Activated B cell treated with CpG ODN at 0.5 μM for 24 hours (primary cell): Measurements from ENCODE around the gene COL23A1. TPM values are rescaled to one million over a fixed set of nuclear protein-coding genes. Genes with fewer than 3 reads are reported as not detected.

ENCODE experiments used
- ATAC-seq: fragments of 200-7000 bp; cut with Tn5 transposase; one replicate; pipeline ENCODE4 v1.10.0; 2021; ENCODE audit warnings: low read depth, mild to moderate bottlenecking, moderate library complexity
- CTCF ChIA-PET: fragments of 350-600 bp; sonication (Branson Sonifier 250); formaldehyde crosslinking; loops from one replicate; lab custom pipeline; 2021; ENCODE audit warnings: antibody characterized with exemption; lab: Charles Lee
- POLR2A ChIA-PET: fragments of 350-600 bp; sonication (Branson Sonifier 250); formaldehyde crosslinking; loops from one replicate; lab custom pipeline; 2021; ENCODE audit warnings: antibody characterized with exemption; lab: Charles Lee
- DNase-seq: peaks from one replicate; pipeline ENCODE4 v3.0.0; 2022
- H3K27ac Mint-ChIP-seq: one replicate; pipeline ENCODE4 v1.8.0; 2020; ENCODE audit warnings: mixed read lengths
- H3K27me3 Mint-ChIP-seq: one replicate; pipeline ENCODE4 v1.8.0; 2021; ENCODE audit warnings: mixed read lengths
- H3K36me3 Mint-ChIP-seq: one replicate; pipeline ENCODE4 v1.8.0; 2021; ENCODE audit warnings: low read depth, mixed read lengths
- H3K4me1 Mint-ChIP-seq: one replicate; pipeline ENCODE4 v1.8.0; 2021; ENCODE audit warnings: mixed read lengths
- H3K4me3 Mint-ChIP-seq: one replicate; pipeline ENCODE4 v1.8.0; 2020; ENCODE audit warnings: mild to moderate bottlenecking, mixed read lengths
- H3K9me3 Mint-ChIP-seq: one replicate; pipeline ENCODE4 v1.8.0; 2020; ENCODE audit warnings: mixed read lengths
- CTCF ChIP-seq: fragments of 200-600 bp; IDR thresholded peaks from one replicate; pipeline ENCODE4 v1.8.0; 2022; ENCODE audit warnings: antibody characterized with exemption, mild to moderate bottlenecking
- intact Hi-C: fragments of 100-400 bp; cut with micrococcal nuclease; formaldehyde crosslinking; loops from one replicate; pipeline ENCODE4 v1.15.1; 2024
- total RNA-seq: library from RNA; stranded (reverse); gene quantifications from 2 replicates; pipeline ENCODE4 v1.2.3, GENCODE V29; 2022

COL23A1 gene
- total RNA-seq, 1 donor from 2014 or later = not detected

GRCh38 chr5:178461004-178461730, 129.0 kb downstream of the COL23A1 start:
- no peak for ATAC-seq
- intact Hi-C loops = loop anchor here (5.0 kb wide), 1 partner anchor 224 kb away; no protein-coding TSS in a partner anchor
- POLR2A ChIA-PET = no interaction called here

GRCh38 chr5:178460598-178460997, 129.6 kb downstream of the COL23A1 start:
- no peak overlapping the region for H3K27ac Mint-ChIP-seq
- no peaks in the 10 kb centered on the region for H3K4me1 Mint-ChIP-seq
- DNase-seq (no peak), ATAC-seq (no peak)
- POLR2A ChIA-PET = no interaction called here
- H3K27me3 Mint-ChIP-seq = peaks cover 5% of the 10 kb centered on the region
- CTCF ChIA-PET = interaction anchor here (1.0 to 1.6 kb wide), 3 partner anchors 9 to 225 kb away, joined by 3 to 4 read pairs (median 3); no protein-coding TSS in a partner anchor
- no peaks in the 10 kb centered on the region for H3K9me3 Mint-ChIP-seq
- H3K36me3 Mint-ChIP-seq = no peaks in the 10 kb centered on the region
- H3K4me3 Mint-ChIP-seq = no peak overlapping the region
- intact Hi-C loops = loop anchor here (5.0 kb wide), 1 partner anchor 223 kb away; no protein-coding TSS in a partner anchor
- no peak for TF ChIP-seq CTCF

More at GRCh38 chr5:178461004-178461730, 129.0 kb downstream of the COL23A1 start:
- H3K4me3 Mint-ChIP-seq = no peak overlapping the region
- DNase-seq = peak; percentile 27
- H3K9me3 Mint-ChIP-seq = no peaks in the 10 kb centered on the region
- H3K36me3 Mint-ChIP-seq = no peaks in the 10 kb centered on the region
- H3K4me1 Mint-ChIP-seq = no peaks in the 10 kb centered on the region
- TF ChIP-seq CTCF = no peak
- peaks cover 5% of the 10 kb centered on the region for H3K27me3 Mint-ChIP-seq
- H3K27ac Mint-ChIP-seq = no peak overlapping the region
- CTCF ChIA-PET = interaction anchor here (1.0 to 1.6 kb wide), 3 partner anchors 9 to 226 kb away, joined by 3 to 4 read pairs (median 3); no protein-coding TSS in a partner anchor

- no peak overlapping the region for H3K4me3 Mint-ChIP-seq
- no peak for ATAC-seq
- H3K36me3 Mint-ChIP-seq = no peaks in the 10 kb centered on the region
- POLR2A ChIA-PET = no interaction called here
- intact Hi-C loops = loop anchor here (5.0 kb wide), 1 partner anchor 223 kb away; no protein-coding TSS in a partner anchor
- H3K4me1 Mint-ChIP-seq = no peaks in the 10 kb centered on the region
- no peaks in the 10 kb centered on the region for H3K9me3 Mint-ChIP-seq
- DNase-seq = no peak
- TF ChIP-seq CTCF = no peak
- peaks cover 5% of the 10 kb centered on the region for H3K27me3 Mint-ChIP-seq
- no peak overlapping the region for H3K27ac Mint-ChIP-seq
- CTCF ChIA-PET = interaction anchor here (1.6 kb wide), 1 partner anchor 10 kb away, joined by 4 read pairs; no protein-coding TSS in a partner anchor
These were observed 130.0 kb downstream of the COL23A1 start for GRCh38 chr5:178460174-178460573.

GRCh38 chr5:178458140-178458539, 132.1 kb downstream of the COL23A1 start:
- peaks cover 1% of the 10 kb centered on the region for H3K27me3 Mint-ChIP-seq

More at GRCh38 chr5:178458140-178458539, 132.1 kb downstream of the COL23A1 start:
- no peak for TF ChIP-seq CTCF
- DNase-seq = no peak
- no peak overlapping the region for H3K4me3 Mint-ChIP-seq
- H3K4me1 Mint-ChIP-seq = no peaks in the 10 kb centered on the region
- H3K36me3 Mint-ChIP-seq = no peaks in the 10 kb centered on the region
- ATAC-seq = no peak
- ChIA-PET POLR2A (no interaction called here), CTCF (no interaction called here)
- H3K27ac Mint-ChIP-seq = no peak overlapping the region
- intact Hi-C loops = no loop called here
- no peaks in the 10 kb centered on the region for H3K9me3 Mint-ChIP-seq
